HG03025 (cell line): ENCODE measurements around the gene DUSP9.
"Not testable (repeated sequence)": the region's sequence is repeated elsewhere in the genome, so short reads cannot be mapped to it uniquely, and the experiment has no call there.

Experiments
- ATAC-seq: cut with Tn5 transposase; IDR thresholded peaks from one replicate; pipeline ENCODE4 v1.9.1; 2021; ENCODE audit warnings: mild to moderate bottlenecking, moderate library complexity; ENCODE audit not compliant: unreplicated experiment, low FRiP score

Gene DUSP9

GRCh38 chrX:153689654-153690465 lies 42.9 kb downstream of the DUSP9 start:
- no peak for ATAC-seq

- ATAC-seq: no peak
Observed at GRCh38 chrX:153690466-153690865, 43.5 kb downstream of the DUSP9 start.

GRCh38 chrX:153691032-153691827 lies 44.2 kb downstream of the DUSP9 start:
- not testable (repeated sequence) for ATAC-seq

- ATAC-seq: no peak
Observed at GRCh38 chrX:153692003-153692402, 45.0 kb downstream of the DUSP9 start.

GRCh38 chrX:153692611-153693156 lies 45.7 kb downstream of the DUSP9 start:
- ATAC-seq: no peak

- no peak for ATAC-seq
Observed at GRCh38 chrX:153693216-153694086, 46.4 kb downstream of the DUSP9 start.

GRCh38 chrX:153694256-153694655 lies 47.3 kb downstream of the DUSP9 start:
- not testable (repeated sequence) for ATAC-seq

- ATAC-seq: no peak
Observed at GRCh38 chrX:153694687-153695270, 47.8 kb downstream of the DUSP9 start.

GRCh38 chrX:153696100-153696499 lies 49.1 kb downstream of the DUSP9 start:
- no peak for ATAC-seq

- not testable (repeated sequence) for ATAC-seq
Observed at GRCh38 chrX:153696538-153696937, 49.5 kb downstream of the DUSP9 start.

- not testable (repeated sequence) for ATAC-seq
Observed at GRCh38 chrX:153696986-153697722, 50.2 kb downstream of the DUSP9 start.

GRCh38 chrX:153697924-153698865 lies 51.2 kb downstream of the DUSP9 start:
- no peak for ATAC-seq

- ATAC-seq: not testable (repeated sequence)
Observed at GRCh38 chrX:153699210-153699783, 52.3 kb downstream of the DUSP9 start.

- not testable (repeated sequence) for ATAC-seq
Observed at GRCh38 chrX:153699784-153700371, 52.9 kb downstream of the DUSP9 start.

- ATAC-seq: no peak
Observed at GRCh38 chrX:153700376-153700945, 53.5 kb downstream of the DUSP9 start.
